GM19467 (cell line): Measurements from ENCODE around the gene SERP2.
A peak's percentile ranks its signal among the peaks of the same experiment; 100 is the strongest.

Source experiments
- ATAC-seq: cut with Tn5 transposase; IDR thresholded peaks from one replicate; pipeline ENCODE4 v1.9.1; 2021; ENCODE audit warnings: mild to moderate bottlenecking, moderate library complexity; ENCODE audit not compliant: unreplicated experiment

Gene SERP2

DNA sequence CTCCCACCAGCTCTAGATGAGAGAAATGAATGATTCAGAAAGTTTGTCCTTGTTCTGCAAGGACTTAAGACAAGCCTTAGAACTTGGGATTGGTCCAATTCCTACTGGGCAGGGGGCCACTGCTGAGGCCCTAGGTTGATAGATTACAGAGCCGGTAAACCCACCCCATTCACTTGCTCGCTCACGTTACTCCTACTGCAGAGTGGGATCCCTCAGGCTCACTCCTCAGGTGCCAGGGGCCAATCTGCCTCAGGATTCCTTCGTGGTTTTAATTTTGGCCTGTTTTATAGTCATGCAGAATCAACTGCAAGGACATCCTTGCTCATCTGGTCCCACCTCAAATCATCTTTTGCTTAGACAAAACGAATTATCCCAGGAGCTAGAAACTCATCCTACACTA lies 59.0 kb downstream of the SERP2 start:
- ATAC-seq, result no peak

DNA sequence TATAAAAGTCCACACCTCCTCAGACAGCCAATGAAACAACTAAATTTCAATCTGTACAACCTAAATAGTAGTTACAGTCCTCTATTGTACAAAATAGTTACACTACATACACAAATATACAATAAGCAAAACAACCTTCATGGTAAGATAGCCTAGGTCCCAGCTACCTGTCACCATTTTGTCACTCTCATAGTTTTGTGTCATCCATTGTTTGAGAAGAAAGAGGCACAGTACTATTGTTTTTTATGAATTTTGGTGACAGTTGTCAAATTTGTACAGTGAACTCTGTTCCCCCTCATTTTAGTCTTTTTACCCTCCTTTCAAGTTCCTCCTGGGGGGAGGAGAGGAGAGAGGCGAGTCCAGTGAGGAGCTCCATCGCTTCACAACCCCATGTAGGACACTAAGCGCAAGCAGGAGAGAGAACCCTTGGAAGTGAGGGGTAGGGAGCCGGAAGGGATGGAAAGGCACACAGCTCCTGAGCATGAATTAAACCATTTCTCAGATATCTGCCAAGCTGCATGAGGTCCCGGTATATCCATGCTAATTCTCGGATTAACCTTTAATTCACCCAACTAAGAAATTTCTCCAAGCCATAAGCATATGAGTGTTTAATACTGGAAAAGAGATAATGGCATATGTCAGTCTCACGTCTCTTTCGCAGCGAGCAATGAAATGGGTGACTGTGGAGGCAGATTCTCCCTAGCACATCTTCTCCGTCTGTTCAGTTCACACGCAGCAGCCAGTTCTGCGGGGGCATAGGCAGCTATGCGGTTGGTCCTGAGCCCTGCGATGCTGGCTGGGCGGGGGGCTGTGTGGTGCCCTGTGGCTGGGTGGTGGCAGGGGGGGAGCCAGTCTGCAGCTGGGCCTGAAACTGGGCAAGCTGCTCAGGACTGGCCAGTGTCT lies 60.5 kb downstream of the SERP2 start:
- ATAC-seq, result no peak

DNA sequence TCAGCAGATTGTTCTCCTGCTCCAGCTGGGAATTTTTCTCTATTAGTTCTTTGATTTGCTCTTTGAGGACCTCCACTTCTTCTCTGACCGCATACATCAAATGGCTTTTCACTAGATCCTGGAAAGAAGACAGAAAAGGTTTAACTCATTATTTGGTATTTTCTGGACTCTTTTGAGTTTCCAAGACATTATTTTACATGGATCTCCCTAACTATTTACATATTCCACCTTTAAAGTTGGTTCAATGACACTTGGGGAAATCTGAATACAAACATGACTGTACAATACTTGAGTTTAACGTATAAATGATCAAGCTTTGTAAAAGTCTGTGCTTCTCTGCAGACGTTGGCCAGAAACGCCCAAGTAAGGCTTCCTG lies 61.1 kb downstream of the SERP2 start:
- ATAC-seq, result no peak

DNA sequence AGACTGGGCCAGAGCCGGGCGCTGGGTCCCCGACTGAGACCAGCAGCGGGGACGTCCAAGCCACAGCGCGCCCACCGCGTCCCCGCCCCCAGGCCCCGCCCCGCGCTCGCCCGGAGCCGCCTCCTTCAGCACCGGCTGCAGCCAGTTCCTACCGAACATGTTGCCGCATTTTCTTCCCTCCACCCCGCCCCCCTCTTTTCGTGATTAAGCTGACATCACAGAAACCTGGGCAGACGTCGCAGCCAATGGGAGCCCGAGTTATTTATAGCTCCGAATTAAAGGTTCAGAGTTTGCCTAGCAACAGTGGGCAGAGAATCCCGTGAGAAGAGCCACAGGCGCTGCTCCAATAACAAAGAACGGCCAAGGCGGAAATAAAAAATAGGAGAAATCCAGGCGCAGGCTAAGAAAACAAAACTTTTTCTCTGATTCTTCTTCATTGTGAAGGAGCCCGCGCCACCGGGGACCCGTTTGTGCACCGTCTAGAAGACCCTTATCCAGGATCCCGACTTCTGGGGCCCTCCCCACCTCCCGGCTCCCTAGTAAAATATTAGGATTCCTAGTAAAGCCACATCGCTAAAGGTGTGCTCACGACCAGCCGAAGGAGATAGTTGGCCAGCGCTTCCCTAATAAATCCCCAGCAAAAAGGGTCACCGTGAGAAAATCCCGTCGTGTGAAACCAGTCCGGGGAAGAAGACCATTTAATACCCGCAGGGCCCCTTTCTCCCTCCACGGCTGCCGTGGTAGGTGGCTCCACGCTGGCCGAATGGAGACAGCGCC lies 61.7 kb downstream of the SERP2 start:
- peak; percentile 62 for ATAC-seq

DNA sequence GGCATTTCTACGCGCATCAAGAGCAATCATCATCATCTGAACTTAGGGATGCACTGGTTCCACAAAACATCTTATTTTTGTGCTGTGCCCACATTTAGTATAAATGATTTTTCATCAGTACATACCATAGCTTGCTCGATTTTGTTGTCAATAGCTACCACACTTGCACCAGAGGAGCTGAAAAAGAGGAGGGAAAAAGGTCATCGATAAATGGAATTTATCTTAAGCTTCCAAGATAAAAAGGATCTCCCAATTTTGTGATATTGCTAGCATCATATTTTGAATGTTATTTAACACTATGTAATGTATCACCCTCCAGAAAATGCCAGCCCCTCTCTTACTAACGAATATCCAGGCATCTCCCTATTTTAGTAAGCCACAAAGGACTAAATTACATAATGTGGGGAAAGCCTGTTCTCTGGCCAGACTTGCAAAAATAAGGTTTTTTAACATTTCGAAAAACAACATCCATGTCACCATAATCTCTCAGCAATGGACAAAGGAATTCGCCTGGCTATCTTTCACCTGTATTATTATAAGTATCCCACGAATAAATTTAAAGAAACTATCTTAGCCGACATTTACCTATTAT lies 62.4 kb downstream of the SERP2 start:
- ATAC-seq, result no peak

DNA sequence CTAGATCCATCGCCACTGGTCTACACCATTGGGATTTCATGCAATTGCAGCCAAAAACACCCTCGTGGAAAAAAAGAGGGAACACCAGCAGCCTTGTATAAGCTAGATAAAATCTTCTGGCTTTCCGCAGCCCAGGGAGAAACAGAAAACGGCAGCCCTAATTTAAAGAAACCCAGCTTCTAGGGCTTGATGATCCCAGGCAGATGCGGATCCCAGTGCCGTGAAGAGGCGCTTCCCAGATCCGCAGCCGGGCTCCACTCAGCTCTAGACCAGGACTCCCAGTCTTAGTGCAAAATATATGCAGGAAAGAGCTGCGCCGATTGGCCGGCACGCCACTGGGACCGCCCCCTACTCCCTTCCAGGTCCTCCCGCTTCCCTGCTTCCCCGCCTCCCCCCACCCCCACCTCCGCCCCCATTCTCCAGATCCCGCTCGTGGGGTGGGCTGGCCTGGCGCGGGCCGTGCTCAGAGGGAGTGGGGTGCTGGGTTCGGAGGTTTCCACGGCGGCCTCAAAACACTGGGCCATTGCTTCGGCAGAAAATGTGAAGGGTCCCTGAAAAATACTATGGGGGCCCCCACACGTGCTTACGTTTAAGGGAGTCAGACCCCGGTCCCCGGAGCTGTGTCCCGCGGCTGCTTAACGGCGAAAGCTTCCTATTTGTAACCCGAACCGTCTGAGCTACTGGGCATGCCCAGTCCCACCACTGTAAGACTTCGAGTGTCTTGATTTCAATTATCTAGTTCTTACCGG lies 63.1 kb downstream of the SERP2 start:
- ATAC-seq, result no peak

DNA sequence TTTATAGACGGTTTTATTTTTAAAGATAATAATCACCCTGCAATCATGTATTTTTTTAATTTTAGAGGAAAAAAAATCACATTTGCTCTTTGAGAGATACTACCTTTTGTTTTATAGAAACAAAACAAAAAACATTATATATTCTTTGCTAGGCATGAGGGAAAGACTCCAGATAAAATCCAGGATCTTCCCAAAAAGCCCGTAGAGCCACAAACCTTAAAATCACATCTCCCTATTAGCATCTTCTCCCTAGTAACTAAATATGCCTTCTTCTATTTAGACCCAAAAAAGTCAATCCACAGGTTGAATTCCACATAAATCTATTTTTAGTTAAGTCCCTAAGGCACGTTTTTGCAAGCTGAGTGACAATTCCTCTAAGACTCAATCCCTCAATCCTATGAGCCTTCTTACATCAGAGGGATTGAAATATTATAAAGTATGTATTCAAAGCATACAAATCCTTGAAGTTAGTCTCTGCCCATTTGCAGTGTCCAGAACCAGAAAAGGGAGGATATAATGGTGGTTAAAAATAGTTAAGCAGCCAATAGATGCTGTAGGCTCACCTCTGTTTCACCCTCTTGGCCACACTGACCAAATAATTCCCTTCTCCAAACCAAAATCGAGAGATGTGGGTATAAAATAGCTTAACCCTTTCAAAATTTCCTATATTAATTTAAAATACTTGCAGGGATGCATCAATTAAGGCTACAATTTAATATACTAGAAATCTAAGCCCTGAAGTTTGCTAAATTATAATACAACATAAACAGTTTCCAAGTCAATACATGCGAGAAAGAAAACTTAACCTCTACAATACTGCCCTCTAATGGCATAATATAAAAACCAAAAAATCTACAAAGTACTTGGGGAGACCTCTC lies 64.0 kb downstream of the SERP2 start:
- no peak for ATAC-seq

DNA sequence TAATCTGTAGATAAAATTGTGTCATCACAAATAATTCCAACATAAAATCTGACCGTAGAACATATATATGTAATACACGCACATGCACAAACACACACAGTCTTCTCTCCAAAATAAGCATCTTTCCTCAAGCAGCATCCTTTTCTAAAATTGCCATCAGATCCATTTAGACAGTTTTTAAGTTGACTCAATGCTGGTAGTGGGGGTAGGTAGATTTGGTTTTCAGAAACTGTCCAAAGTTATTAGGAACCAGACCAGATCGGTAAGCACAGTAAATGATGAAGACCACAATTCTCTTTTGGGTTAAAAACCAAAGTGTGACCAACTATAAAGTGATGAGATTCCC lies 64.6 kb downstream of the SERP2 start:
- ATAC-seq, result no peak

DNA sequence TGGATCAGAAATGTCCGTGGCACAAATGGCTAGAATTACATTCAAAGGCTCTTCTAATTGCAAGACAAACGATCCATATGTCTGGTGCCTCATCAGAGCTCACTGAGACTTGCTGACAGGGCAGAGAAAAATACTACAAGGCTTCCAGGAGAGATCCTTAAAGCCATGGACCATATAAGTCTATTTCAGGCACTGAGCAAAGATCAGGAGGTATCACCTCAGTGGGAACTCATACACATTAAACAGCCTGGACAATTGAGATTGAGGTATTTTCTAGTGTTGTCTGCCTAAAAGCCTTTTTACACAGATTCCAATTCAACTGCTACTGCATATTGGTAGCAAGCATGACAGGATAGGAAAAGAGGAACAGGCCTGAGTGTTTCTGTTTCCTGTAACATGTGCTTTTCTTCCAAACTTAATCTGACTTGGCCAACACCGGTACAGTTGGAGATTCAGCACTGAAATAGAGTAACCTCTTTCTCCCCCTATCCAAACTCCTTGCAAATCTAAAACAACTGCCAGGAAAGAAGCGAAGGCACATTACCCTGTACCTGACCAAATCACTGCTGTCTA lies 65.9 kb downstream of the SERP2 start:
- ATAC-seq, result no peak

DNA sequence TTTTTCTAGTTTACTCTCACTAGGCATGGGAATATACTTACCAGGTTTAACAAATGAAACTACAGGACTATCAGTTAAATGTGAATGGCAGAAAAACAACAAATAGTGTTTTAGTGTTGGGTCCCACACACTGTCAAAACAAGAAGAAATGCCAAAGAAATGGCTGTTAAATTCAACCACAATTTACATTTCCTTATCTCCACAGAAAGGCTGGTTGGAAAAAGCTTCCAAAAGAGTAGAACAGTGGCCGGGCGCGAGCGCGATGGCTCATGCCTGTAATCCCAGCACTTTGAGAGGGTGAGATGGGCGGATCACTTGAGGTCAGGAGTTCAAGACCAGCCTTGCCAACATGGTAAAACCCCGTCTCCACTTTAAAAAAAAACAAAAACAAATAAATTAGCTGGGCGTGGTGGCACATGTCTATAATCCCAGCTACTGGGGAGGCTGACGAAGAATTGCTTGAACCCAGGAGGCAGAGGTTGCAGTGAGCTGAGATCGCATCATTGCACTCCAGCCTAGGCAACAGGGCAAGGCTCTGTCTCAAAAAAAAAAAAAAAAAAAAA lies 66.5 kb downstream of the SERP2 start:
- no peak for ATAC-seq
